Smooth muscle cell (in vitro differentiated cells): ENCODE measurements around the gene LCN12. TPM values are rescaled to one million over a fixed set of nuclear protein-coding genes. Genes with fewer than 3 reads are reported as not detected.

Experiments used
- DNase-seq: peaks from one replicate; lab custom pipeline; 2025; ENCODE audit not compliant: unreplicated experiment; lab: John Stamatoyannopoulos, UW
- H2AFZ ChIP-seq: fragments of 200-600 bp; sonication (generic); 2 replicates; pipeline ENCODE4 v1.6.0; 2016; ENCODE audit warnings: antibody characterized with exemption, low read depth, mild to moderate bottlenecking
- H3F3A ChIP-seq: fragments of 200-600 bp; sonication (generic); 2 replicates; pipeline ENCODE4 v1.6.0; 2017; ENCODE audit warnings: antibody characterized with exemption, low read depth
- H3K27ac ChIP-seq: fragments of 200-600 bp; sonication (generic); 2 replicates; pipeline ENCODE4 v1.5.1; 2016; ENCODE audit warnings: low read depth, mild to moderate bottlenecking
- H3K27me3 ChIP-seq: fragments of 200-600 bp; sonication (generic); 2 replicates; pipeline ENCODE4 v1.6.1; 2016; ENCODE audit warnings: low read depth, mild to moderate bottlenecking
- H3K36me3 ChIP-seq: fragments of 200-600 bp; sonication (generic); 2 replicates; pipeline ENCODE4 v1.5.1; 2016; ENCODE audit warnings: low read depth
- H3K4me1 ChIP-seq: fragments of 200-600 bp; sonication (generic); 2 replicates; pipeline ENCODE4 v1.5.1; 2016; ENCODE audit warnings: low read depth
- H3K4me2 ChIP-seq: fragments of 200-600 bp; sonication (generic); 2 replicates; pipeline ENCODE4 v1.6.0; 2016; ENCODE audit warnings: mild to moderate bottlenecking
- H3K4me3 ChIP-seq: fragments of 200-600 bp; sonication (generic); 2 replicates; pipeline ENCODE4 v1.5.1; 2016; ENCODE audit warnings: mild to moderate bottlenecking
- H3K79me2 ChIP-seq: fragments of 200-600 bp; sonication (generic); 2 replicates; pipeline ENCODE4 v1.6.0; 2016; ENCODE audit warnings: low read depth, mild to moderate bottlenecking
- H3K9ac ChIP-seq: fragments of 200-600 bp; sonication (generic); 2 replicates; pipeline ENCODE4 v1.6.0; 2016; ENCODE audit warnings: low read depth
- H3K9me3 ChIP-seq: fragments of 200-600 bp; sonication (generic); replicated peaks from 2 replicates; pipeline ENCODE4 v1.5.1; 2016; ENCODE audit warnings: low read depth
- H4K20me1 ChIP-seq: fragments of 200-600 bp; sonication (generic); 2 replicates; pipeline ENCODE4 v1.6.0; 2016; ENCODE audit warnings: low read depth
- CTCF ChIP-seq: fragments of 200-600 bp; sonication (generic); IDR thresholded peaks from 2 replicates; pipeline ENCODE4 v1.5.1; 2017; ENCODE audit warnings: borderline replicate concordance, mild to moderate bottlenecking, antibody characterized with exemption; ENCODE audit not compliant: insufficient read depth, poor library complexity, severe bottlenecking
- WGBS: methylation state at CpG from one replicate; pipeline ENCODE4 v1.1.7; 2016; ENCODE audit warnings: low lambda C conversion rate; 5-methylcytosine and 5-hydroxymethylcytosine counted together
- polyA plus RNA-seq: library from polyadenylated mRNA; unstranded; fragments of >200 nt; fragmentation: Nextera tagmentation; extraction: Ambion mirVana; gene quantifications from 2 replicates; pipeline ENCODE4 v1.2.1, GENCODE V29; 2016
- total RNA-seq: library from RNA; depleted of rRNA; stranded (reverse); fragments of >200 nt; gene quantifications from 2 replicates; pipeline ENCODE4 v1.2.3, GENCODE V29; 2014

LCN12 gene
- total and polyA plus RNA-seq, 2 experiments from 2014 or later = not detected

DNA sequence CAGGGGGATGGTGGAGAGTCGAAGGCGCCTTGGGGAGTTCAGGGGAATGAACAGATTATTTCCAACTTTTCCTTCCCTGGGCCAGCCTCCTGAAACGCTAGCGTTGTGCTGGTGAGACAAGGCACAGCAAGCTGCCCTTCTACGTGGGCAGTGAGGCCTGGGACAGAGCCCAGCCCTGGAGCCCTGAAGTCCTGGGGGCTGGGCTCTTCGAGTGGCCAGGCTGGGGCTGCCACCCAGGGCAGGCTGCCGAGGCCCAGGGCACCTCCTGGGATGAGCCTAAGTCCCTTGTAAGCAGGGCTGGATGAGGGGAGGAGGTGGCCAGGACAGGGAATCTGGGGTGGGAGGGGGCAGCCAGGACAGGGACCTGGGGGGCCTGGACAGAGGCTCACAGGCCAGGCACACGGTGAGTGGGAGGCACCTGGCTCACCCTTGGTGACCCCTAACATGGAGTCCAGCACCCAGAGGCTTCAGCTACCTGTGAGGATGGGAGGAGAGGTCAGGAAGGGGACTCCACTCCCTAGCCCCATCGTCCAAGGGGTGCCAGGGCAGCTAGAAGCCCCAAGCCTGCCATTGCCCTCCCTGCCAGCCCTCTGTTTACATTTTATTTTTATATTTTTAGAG is 1.3 kb upstream of the LCN12 start:
- TF ChIP-seq CTCF = no peak
- Histone ChIP-seq H3K4me2 (peak overlapping the region; percentile 85), H3K9ac (no peak overlapping the region), H3K79me2 (no peaks in the 10 kb centered on the region), H2AFZ (no peak overlapping the region), H3K36me3 (no peaks in the 10 kb centered on the region), H3K27me3 (no peaks in the 10 kb centered on the region), H3K4me1 (peaks cover 6% of the 10 kb centered on the region), H3K9me3 (no peaks in the 10 kb centered on the region), H3K27ac (no peak overlapping the region), H3K4me3 (peak overlapping the region; percentile 47), H3F3A (no peaks in the 10 kb centered on the region), H4K20me1 (no peaks in the 10 kb centered on the region)
- WGBS = 66% methylated on average over 8 of the region's 9 CpGs
- DNase-seq = no peak

DNA sequence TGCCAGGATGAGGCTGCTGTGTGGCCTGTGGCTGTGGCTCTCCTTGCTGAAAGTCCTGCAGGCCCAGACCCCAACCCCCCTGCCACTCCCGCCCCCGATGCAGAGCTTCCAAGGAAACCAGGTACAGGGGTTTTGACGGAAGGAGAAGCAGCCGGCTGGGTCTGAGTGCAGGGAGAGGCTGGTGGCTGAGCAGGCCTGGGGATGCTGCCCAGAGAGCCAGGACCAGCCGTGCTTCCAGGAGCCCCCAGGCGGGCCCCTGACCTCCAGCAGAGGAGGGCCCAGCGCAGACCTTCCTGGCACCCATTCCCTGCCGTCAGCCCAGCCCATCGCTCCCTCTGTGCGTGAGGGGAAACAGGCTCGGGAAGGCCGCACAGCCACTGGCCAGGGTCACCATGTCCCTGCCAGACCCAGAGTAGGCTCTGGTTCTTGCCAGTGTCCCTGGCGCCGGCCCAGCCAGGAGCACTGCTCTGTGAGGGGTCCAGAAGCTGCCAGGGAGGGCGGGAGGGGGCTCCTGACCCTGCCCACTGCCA is 313 bp downstream of the LCN12 start:
- peaks cover 6% of the 10 kb centered on the region for H3K4me1 ChIP-seq
- no peak overlapping the region for H3K4me3 ChIP-seq
- H3K4me2 ChIP-seq = no peak overlapping the region
- no peak for DNase-seq
- H3K27me3 ChIP-seq = no peaks in the 10 kb centered on the region
- H3F3A ChIP-seq = no peaks in the 10 kb centered on the region
- H3K36me3 ChIP-seq = no peaks in the 10 kb centered on the region
- no peaks in the 10 kb centered on the region for H3K79me2 ChIP-seq
- H3K9ac ChIP-seq = no peak overlapping the region
- H3K9me3 ChIP-seq = no peaks in the 10 kb centered on the region
- no peaks in the 10 kb centered on the region for H4K20me1 ChIP-seq
- no peak overlapping the region for H2AFZ ChIP-seq
- 84% methylated on average over 13 of the region's 15 CpGs for WGBS
- no peak for TF ChIP-seq CTCF
- no peak overlapping the region for H3K27ac ChIP-seq

DNA sequence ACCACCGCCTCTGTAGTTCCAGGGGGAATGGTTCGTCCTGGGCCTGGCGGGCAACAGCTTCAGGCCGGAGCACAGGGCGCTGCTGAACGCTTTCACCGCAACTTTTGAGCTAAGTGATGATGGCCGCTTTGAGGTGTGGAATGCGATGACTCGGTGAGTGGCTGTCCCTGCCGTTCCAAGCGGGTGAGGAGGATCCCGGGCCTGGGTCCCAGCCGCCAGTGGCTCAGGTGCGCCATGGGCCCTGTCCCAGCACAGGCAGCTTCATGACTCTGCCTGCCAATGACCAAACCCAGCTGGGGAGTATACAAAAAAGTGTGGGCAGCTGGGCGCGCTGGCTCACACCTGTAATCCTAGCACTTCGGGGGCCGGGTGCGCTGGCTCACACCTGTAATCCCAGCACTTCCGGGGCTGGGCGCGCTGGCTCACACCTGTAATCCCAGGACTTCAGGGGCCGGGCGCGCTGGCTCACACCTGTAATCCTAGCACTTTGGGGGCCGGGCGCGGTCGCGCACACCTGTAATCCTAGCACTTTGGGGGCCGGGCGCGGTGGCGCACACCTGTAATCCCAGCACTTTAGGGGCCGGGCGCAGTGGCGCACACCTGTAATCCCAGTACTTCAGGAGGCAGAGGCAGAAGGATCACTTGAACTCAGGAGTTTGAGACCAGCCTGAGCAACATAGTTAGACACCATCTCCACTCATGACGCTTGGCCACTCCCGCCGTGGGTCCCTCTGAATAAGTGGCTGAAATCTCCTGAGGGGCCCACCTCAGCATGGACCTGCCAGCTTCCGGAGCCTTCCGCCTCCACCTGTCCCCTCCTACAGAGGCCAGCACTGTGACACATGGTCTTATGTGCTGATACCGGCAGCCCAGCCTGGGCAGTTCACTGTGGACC is 1.1 kb downstream of the LCN12 start:
- Histone ChIP-seq H3K36me3 (no peaks in the 10 kb centered on the region), H3K27me3 (no peaks in the 10 kb centered on the region), H3K9ac (no peak overlapping the region), H3K79me2 (no peaks in the 10 kb centered on the region), H3K4me1 (peaks cover 6% of the 10 kb centered on the region), H3K9me3 (no peaks in the 10 kb centered on the region), H3F3A (no peaks in the 10 kb centered on the region), H4K20me1 (no peaks in the 10 kb centered on the region), H3K27ac (no peak overlapping the region), H3K4me2 (no peak overlapping the region), H3K4me3 (no peak overlapping the region), H2AFZ (no peak overlapping the region)
- TF ChIP-seq CTCF = no peak
- WGBS = 90% methylated on average over 42 of the region's 44 CpGs
- DNase-seq = no peak
